Activated CD4-positive, alpha-beta T cell treated with anti-CD3 and anti-CD28 coated beads, Interleukin-2, amount 50 U/mL, for 1 hour (primary cell): ENCODE measurements around the gene ELK3.

Source experiments
- DNase-seq: peaks from one replicate; pipeline ENCODE4 v3.0.0-alpha.2; 2020

The ELK3 gene

GRCh38 chr12:96260644-96261043, 66.5 kb downstream of the ELK3 start:
- DNase-seq = no peak

- no peak for DNase-seq
These were observed 67.4 kb downstream of the ELK3 start for GRCh38 chr12:96261557-96261956.

DNA sequence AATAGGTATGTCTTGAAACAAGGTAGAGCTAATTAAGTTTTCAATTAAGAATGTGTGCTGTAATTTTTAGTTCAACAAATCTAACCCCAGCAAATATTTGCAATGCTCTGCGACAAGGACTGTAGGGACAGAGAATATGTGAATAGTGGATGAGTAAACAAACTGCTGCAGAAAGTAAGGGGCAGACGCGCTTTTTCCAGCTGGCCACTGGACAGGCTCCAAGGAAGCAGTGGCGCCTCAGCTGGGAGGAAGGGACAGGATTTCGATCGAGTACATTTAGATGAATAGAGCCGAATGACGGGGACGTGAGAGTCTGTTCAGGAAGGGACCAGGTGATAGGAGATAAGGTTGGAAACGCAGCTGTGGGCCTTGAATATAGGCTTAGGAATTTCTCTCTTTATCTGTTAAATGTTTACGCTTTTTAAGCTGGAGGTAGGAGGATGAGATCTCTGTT, 69.3 kb downstream of the ELK3 start:
- no peak for DNase-seq

- DNase-seq = no peak
These were observed 71.2 kb downstream of the ELK3 start for GRCh38 chr12:96265400-96265799.

DNA sequence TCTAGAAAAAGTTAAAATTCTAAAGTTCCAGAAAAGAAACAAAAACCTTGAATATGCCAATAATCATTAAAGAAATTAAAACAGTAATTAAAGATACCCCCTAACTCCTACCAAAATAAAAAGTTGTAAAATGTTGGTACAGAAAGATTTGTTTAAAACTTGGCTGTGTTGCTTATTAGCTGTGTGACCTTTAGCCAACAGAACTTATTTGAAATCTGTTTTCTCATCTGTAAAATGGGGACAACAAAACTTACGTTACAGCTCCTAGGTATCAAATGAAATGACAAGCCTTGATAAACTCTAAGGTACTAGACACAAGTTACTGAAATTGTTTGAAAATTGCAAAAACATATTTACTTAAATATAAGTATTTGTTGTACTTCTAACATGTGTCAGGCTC, 71.7 kb downstream of the ELK3 start:
- no peak for DNase-seq

GRCh38 chr12:96266238-96266637, 72.1 kb downstream of the ELK3 start:
- no peak for DNase-seq

- DNase-seq = no peak
These were observed 77.5 kb downstream of the ELK3 start for GRCh38 chr12:96271469-96272199.

- DNase-seq = no peak
These were observed 80.2 kb downstream of the ELK3 start for GRCh38 chr12:96274331-96274730.

DNA sequence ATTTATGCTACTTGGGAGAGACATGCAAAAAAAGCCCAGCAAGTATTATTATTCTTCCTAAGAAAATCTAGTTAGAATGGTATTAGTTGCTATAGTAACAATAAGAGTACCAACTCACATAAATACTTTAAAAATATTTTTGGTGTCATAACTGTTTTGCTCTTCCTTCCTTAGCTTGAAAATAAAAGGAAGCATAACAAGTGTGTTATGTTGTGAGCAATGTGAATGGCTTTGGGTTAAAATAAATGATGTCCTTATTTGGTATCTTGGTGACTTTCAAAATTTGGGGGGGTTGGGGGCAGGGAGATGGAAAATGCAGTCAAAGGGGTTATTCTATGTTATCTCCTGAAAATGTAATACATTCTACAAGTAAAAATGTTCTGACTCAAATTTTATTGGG, 91.0 kb downstream of the ELK3 start:
- no peak for DNase-seq

- no peak for DNase-seq
These were observed 94.9 kb downstream of the ELK3 start for GRCh38 chr12:96289067-96289466.

GRCh38 chr12:96293093-96293492, 98.9 kb downstream of the ELK3 start:
- no peak for DNase-seq

- DNase-seq = no peak
These were observed 100.7 kb downstream of the ELK3 start for GRCh38 chr12:96294831-96295230.

GRCh38 chr12:96295532-96296160, 101.5 kb downstream of the ELK3 start:
- no peak for DNase-seq

- no peak for DNase-seq
These were observed 103.3 kb downstream of the ELK3 start for GRCh38 chr12:96297504-96297903.

DNA sequence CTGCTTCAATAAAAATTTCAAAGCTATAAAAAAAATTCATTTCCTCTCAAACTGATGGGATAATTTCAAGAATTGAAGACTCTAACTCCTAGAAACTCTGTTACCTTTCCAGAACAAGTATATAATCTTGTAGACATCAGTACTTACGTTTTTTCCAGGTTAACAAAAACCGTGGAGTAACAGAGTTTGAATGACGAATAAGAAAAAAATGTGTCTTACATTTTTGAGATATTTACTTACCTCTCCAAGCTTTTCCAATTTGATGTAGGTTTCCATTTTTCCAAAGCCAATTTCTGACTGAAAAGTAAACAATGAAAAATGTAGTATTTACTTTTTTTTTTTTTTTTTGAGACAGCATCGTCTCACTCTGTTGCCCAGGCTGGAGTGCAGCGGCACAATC, 105.9 kb downstream of the ELK3 start:
- no peak for DNase-seq

DNA sequence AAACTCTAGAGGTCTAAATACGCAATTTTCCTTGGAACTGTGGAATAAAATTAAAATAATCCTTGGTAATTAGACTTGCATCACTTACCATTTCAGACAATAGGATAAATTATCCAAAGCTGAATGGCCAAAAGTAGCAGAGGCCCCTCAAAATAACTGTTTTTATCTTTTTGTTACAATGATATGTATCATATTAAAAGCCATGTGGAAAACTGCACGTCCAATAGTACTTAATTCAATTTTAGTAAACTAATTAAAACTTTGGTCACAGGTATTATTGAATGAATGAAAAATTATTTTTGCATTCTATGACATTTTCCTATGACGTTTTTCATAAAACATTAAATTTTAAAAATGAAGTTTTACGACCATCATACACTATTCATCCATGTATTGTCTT, 107.6 kb downstream of the ELK3 start:
- DNase-seq = no peak

GRCh38 chr12:96302687-96303310, 108.6 kb downstream of the ELK3 start:
- no peak for DNase-seq

DNA sequence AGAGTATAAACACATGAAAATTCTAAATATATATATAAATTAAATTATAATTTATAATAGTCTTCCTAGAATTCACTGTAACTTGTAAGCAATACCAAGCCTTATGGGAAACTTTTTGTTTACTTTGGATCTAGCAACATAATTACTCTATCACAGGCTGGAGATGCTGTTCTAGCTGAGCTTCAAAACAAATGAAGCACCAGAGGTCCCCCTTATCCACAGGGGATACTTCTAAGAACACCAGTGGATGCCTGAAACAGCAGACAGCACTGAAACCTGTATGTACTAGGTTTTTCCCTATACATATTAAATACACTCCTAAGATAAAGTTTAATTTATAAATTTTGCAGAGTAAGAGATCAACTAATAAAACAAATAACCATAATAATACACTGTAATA, 109.5 kb downstream of the ELK3 start:
- DNase-seq = no peak

DNA sequence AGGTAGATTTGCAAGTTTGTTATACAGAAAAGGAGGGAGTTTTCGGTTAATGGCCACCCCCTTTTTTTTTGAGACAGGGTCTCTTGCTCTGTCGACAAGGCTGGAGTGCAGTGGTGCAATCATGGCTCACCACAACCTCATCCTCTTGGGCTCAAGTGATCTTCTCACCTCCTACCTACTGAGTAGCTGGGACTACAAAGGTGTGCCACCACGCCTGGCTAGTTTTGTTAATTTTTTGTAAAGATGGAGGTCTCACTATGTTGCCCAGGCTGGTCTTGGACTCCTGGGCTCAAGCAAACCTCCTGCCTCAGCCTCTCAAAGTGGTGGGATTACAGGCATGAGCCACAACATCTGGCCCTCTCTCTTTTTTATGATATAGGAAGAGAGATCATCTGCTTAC, 111.5 kb downstream of the ELK3 start:
- DNase-seq = no peak

DNA sequence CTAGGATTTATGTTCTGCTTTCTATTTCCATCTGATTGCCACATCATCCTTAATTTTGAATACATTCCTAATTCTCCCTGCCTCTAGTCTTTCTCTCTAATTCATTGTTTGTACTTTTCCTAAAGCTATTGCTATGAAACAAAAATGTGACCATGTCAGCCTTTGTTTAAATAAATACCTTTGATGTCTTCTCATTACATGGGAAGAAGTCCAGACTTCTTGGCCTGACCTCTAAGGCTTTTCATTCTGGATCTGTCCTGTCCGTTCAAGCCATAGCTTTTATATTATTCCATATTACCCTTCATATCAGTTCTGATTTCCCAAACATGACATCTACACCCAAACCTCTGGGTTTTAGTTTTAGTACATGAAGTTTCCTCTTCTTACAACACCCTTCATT, 114.7 kb downstream of the ELK3 start:
- no peak for DNase-seq

- DNase-seq = no peak
These were observed 115.9 kb downstream of the ELK3 start for GRCh38 chr12:96310067-96310466.

DNA sequence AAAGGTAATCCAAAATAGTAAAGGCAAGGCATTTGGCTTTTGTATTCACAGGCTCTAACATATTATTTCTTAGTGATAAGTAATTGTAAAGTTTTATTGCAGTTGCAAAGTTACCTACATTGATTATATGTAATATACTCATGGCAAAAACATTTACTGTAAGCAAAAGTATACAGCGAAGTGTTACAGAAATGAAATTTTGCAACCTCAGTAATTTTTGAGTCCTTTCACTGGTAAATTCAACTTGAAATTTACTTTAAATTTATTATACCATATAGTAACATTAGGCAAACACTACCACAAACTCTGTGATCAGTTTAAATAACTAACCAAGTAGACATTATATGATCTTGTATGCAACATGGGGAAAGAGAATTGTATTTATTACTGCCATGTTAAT, 117.0 kb downstream of the ELK3 start:
- no peak for DNase-seq

DNA sequence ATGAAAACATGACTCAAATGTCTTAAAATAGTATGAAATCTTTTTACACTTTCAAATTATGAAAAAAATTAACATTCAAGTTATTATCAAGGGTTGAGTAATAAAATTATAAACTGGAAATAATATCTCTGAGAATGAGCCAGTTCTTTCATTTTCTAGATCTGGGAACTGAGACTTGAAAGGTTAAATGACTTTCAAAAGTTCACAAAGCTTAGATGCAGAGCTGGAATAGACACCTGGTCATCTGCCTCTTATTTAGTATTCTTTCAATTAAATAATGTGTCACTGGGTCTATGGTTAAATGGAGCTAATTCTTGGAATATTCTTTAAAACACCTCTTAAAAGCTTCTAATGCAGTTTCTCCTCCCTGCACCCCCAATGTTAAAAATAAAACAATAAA, 119.4 kb downstream of the ELK3 start:
- DNase-seq = no peak

GRCh38 chr12:96314723-96315122, 120.5 kb downstream of the ELK3 start:
- DNase-seq = no peak
